ENCODE measurements around the gene MROH8.

- no peak for TF ChIP-seq CTCF (IDR thresholded peaks at IDR 0.05)
- no peak for TF ChIP-seq ZFX (IDR thresholded peaks at IDR 0.05; ENCODE audit: borderline replicate concordance)
These were observed 41.8 kb downstream of the MROH8 start for GRCh38 chr20:37137547-37137946.

Measured in 22Rv1 (cell line).